A673 (cell line): ENCODE results near the gene ZFP3.
"Not testable (repeated sequence)": the region's sequence is repeated elsewhere in the genome, so short reads cannot be mapped to it uniquely, and the experiment has no call there.

Experiments used
- EZH2 ChIP-seq: fragments of 200-600 bp; sonication (generic); IDR thresholded peaks from 2 replicates; pipeline ENCODE4 v1.6.1; 2017; ENCODE audit warnings: borderline replicate concordance, low read depth, mild to moderate bottlenecking, mixed read lengths, antibody characterized with exemption, low read length; ENCODE audit not compliant: poor library complexity, severe bottlenecking
- TF ChIP-seq, protein P1 (sequence below): fragments of 300-800, 200-600 bp; sonication (generic); conservative IDR thresholded peaks from 2 replicates; pipeline ENCODE4 v1.5.1; 2017; ENCODE audit warnings: low read depth, mild to moderate bottlenecking, antibody characterized with exemption, low read length, moderate library complexity, mixed read lengths

GRCh38 chr17:5138198-5138544, 59.9 kb downstream of the ZFP3 start:
- TF ChIP-seq, protein P1, sequence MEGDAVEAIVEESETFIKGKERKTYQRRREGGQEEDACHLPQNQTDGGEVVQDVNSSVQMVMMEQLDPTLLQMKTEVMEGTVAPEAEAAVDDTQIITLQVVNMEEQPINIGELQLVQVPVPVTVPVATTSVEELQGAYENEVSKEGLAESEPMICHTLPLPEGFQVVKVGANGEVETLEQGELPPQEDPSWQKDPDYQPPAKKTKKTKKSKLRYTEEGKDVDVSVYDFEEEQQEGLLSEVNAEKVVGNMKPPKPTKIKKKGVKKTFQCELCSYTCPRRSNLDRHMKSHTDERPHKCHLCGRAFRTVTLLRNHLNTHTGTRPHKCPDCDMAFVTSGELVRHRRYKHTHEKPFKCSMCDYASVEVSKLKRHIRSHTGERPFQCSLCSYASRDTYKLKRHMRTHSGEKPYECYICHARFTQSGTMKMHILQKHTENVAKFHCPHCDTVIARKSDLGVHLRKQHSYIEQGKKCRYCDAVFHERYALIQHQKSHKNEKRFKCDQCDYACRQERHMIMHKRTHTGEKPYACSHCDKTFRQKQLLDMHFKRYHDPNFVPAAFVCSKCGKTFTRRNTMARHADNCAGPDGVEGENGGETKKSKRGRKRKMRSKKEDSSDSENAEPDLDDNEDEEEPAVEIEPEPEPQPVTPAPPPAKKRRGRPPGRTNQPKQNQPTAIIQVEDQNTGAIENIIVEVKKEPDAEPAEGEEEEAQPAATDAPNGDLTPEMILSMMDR, result not testable (repeated sequence)
- TF ChIP-seq EZH2, result not testable (repeated sequence)
